PC-3 (cell line): ENCODE results near the gene FAM24B. TPM values are rescaled to one million over a fixed set of nuclear protein-coding genes. Genes with fewer than 3 reads are reported as not detected.

Experiments
- ATAC-seq: fragments of 200-7000 bp; cut with Tn5 transposase; 2 replicates; pipeline ENCODE4 v1.9.1; 2020; ENCODE audit warnings: mild to moderate bottlenecking, moderate library complexity
- BruUV-seq: library from RNA; stranded (reverse); fragments of 400-500 nt; replicated peaks from 2 replicates; lab custom pipeline; 2021; lab: Mats Ljungman, UMichigan
- CTCF ChIA-PET: fragments of 300-600 bp; sonication (Branson Sonifier 250); formaldehyde crosslinking; loops from one replicate; lab custom pipeline; 2022; ENCODE audit warnings: antibody characterized with exemption; lab: Charles Lee
- POLR2A ChIA-PET: fragments of 300-600 bp; sonication (Branson Sonifier 250); formaldehyde crosslinking; loops from one replicate; lab custom pipeline; 2022; ENCODE audit warnings: antibody characterized with exemption; ENCODE audit not compliant: unreplicated experiment; lab: Charles Lee
- DNase-seq: peaks from one replicate; pipeline ENCODE4 v3.0.0-alpha.2; 2015
- H2AFZ ChIP-seq: fragments of 300-600 bp; sonication (generic); 2 replicates; pipeline ENCODE4 v1.6.0; 2016; ENCODE audit warnings: antibody characterized with exemption, low read length
- H3F3A ChIP-seq: fragments of 300-600 bp; sonication (generic); one replicate; pipeline ENCODE4 v1.6.0; 2017; ENCODE audit warnings: antibody characterized with exemption, low read length, control low read depth, mild to moderate bottlenecking; ENCODE audit not compliant: unreplicated experiment
- H3K27ac ChIP-seq: fragments of 300-600 bp; sonication (generic); 2 replicates; pipeline ENCODE4 v1.5.1; 2016; ENCODE audit warnings: mild to moderate bottlenecking, low read length
- H3K27me3 ChIP-seq: fragments of 300-600 bp; sonication (generic); 2 replicates; pipeline ENCODE4 v1.6.1; 2016; ENCODE audit warnings: low read length, mixed read lengths
- H3K36me3 ChIP-seq: fragments of 300-600 bp; sonication (generic); 2 replicates; pipeline ENCODE4 v1.6.1; 2016; ENCODE audit warnings: low read depth, mixed run types, low read length, mixed read lengths
- H3K4me1 ChIP-seq: fragments of 300-600 bp; sonication (generic); 2 replicates; pipeline ENCODE4 v1.5.1; 2016; ENCODE audit warnings: low read length; ENCODE audit not compliant: insufficient read depth
- H3K4me2 ChIP-seq: fragments of 300-600 bp; sonication (generic); 2 replicates; pipeline ENCODE4 v1.6.0; 2016; ENCODE audit warnings: low read length
- H3K4me3 ChIP-seq: fragments of 300-600 bp; sonication (generic); 2 replicates; pipeline ENCODE4 v1.5.1; 2016; ENCODE audit warnings: mild to moderate bottlenecking, low read length, mixed read lengths
- H3K79me2 ChIP-seq: fragments of 300-600 bp; sonication (generic); 2 replicates; pipeline ENCODE4 v1.6.1; 2017; ENCODE audit warnings: low read length, mixed read lengths
- H3K9ac ChIP-seq: fragments of 300-600 bp; sonication (generic); 2 replicates; pipeline ENCODE4 v1.6.0; 2016; ENCODE audit warnings: mild to moderate bottlenecking, low read length
- H3K9me2 ChIP-seq: fragments of 300-600 bp; sonication (generic); replicated peaks from 2 replicates; pipeline ENCODE4 v1.6.1; 2016; ENCODE audit warnings: mixed run types, low read length, mixed read lengths
- H3K9me3 ChIP-seq: fragments of 300-600 bp; sonication (generic); 2 replicates; pipeline ENCODE4 v1.6.1; 2016; ENCODE audit warnings: low read length, mixed read lengths
- H4K20me1 ChIP-seq: fragments of 300-600 bp; sonication (generic); 2 replicates; pipeline ENCODE4 v1.6.1; 2016; ENCODE audit warnings: low read length, mixed read lengths
- CTCF ChIP-seq: fragments of 300-600 bp; sonication (generic); conservative IDR thresholded peaks from 2 replicates; pipeline ENCODE4 v1.5.1; 2017; ENCODE audit warnings: antibody characterized with exemption, low read depth, mild to moderate bottlenecking, low read length
- EZH2 ChIP-seq: fragments of 300-600 bp; sonication (generic); IDR thresholded peaks from one replicate; pipeline ENCODE4 v1.6.1; 2017; ENCODE audit warnings: antibody characterized with exemption, mild to moderate bottlenecking, low read length; ENCODE audit not compliant: unreplicated experiment
- EZH2phosphoT487 ChIP-seq: fragments of 300-600 bp; sonication (generic); IDR thresholded peaks from 2 replicates; pipeline ENCODE4 v1.6.1; 2018; ENCODE audit warnings: mild to moderate bottlenecking, antibody characterized with exemption, low read length, borderline replicate concordance
- intact Hi-C: fragments of 100-400 bp; cut with micrococcal nuclease; formaldehyde crosslinking; loops from 2 replicates; pipeline ENCODE4 v1.9.0; 2023
- total RNA-seq: library from RNA; depleted of rRNA; stranded (reverse); fragments of >200 nt; gene quantifications from 2 replicates; pipeline ENCODE4 v1.2.3, GENCODE V29; 2014

Gene FAM24B
- total RNA-seq, 1 experiment from 2014 or later = 5.2 TPM

GRCh38 chr10:122864901-122865300 is 14.5 kb downstream of the FAM24B start:
- Histone ChIP-seq H3K4me2 (peak overlapping the region; percentile 69), H3K36me3 (no peaks in the 10 kb centered on the region), H3K27me3 (no peaks in the 10 kb centered on the region), H4K20me1 (no peaks in the 10 kb centered on the region), H3K9me2 (no peaks in the 10 kb centered on the region), H3K79me2 (peaks cover 79% of the 10 kb centered on the region), H3K27ac (peak overlapping the region; percentile 65), H3F3A (peaks cover 7% of the 10 kb centered on the region), H3K9me3 (no peaks in the 10 kb centered on the region), H3K4me1 (peaks cover 44% of the 10 kb centered on the region), H3K4me3 (no peak overlapping the region), H2AFZ (no peak overlapping the region), H3K9ac (no peak overlapping the region)
- intact Hi-C loops = loop anchor here (1.0 to 5.0 kb wide), 3 partner anchors 11 to 87 kb away; partner anchors contain the start of gene C10orf88
- DNase-seq (peak; percentile 84), ATAC-seq (peak; percentile 85)
- no peak for TF ChIP-seq CTCF
- no peak for TF ChIP-seq EZH2
- TF ChIP-seq EZH2phosphoT487 = no peak
- ChIA-PET POLR2A (interaction anchor here (0.6 to 1.2 kb wide), 2 partner anchors 10 to 1597 kb away, joined by 7 to 11 read pairs; partner anchors contain the start of gene LHPP), CTCF (no interaction called here)
- no TSS peak for BruUV-seq

- H3F3A ChIP-seq = peaks cover 7% of the 10 kb centered on the region
- no peak for DNase-seq
- no peak overlapping the region for H3K4me3 ChIP-seq
- ChIA-PET CTCF (no interaction called here), POLR2A (interaction anchor here (0.6 to 1.2 kb wide), 2 partner anchors 9 to 17 kb away, joined by 3 to 11 read pairs; no protein-coding TSS in a partner anchor)
- peak overlapping the region; percentile 65 for H3K27ac ChIP-seq
- H3K79me2 ChIP-seq = peaks cover 86% of the 10 kb centered on the region
- no peaks in the 10 kb centered on the region for H3K9me3 ChIP-seq
- H3K36me3 ChIP-seq = no peaks in the 10 kb centered on the region
- no peak overlapping the region for H3K9ac ChIP-seq
- no peak for ATAC-seq
- BruUV-seq = no TSS peak
- H3K4me1 ChIP-seq = peaks cover 44% of the 10 kb centered on the region
- H2AFZ ChIP-seq = no peak overlapping the region
- intact Hi-C loops = loop anchor here (2.0 kb wide), 1 partner anchor 13 kb away; no protein-coding TSS in a partner anchor
- no peaks in the 10 kb centered on the region for H4K20me1 ChIP-seq
- H3K4me2 ChIP-seq = peak overlapping the region; percentile 69; the same call in 1 of the 2 replicates
- no peaks in the 10 kb centered on the region for H3K27me3 ChIP-seq
- TF ChIP-seq CTCF = no peak
- TF ChIP-seq EZH2 = no peak
- no peak for TF ChIP-seq EZH2phosphoT487
- H3K9me2 ChIP-seq = no peaks in the 10 kb centered on the region
Observed at GRCh38 chr10:122864194-122864592, 15.2 kb downstream of the FAM24B start.
